ENCODE results near the gene EPB41L4A.

GRCh38 chr5:112276991-112277390 lies 142.1 kb downstream of the EPB41L4A start:
- TF ChIP-seq EZH2 (IDR thresholded peaks at IDR 0.05; ENCODE audit: low read length, missing control alignments) (no peak), CTCF (conservative IDR thresholded peaks at IDR 0.05 in 1 of 2, IDR thresholded peaks at IDR 0.05 in 1 of 2; ENCODE audit: low read depth in 1 of 2, low read length in 2 of 2) (no peak)

All from fibroblast of lung (primary cell).